Endothelial cell of umbilical vein (primary cell): Measurements from ENCODE around the gene HVCN1. TPM values are rescaled to one million over a fixed set of nuclear protein-coding genes. Genes with fewer than 3 reads are reported as not detected.
A peak's percentile ranks its signal among the peaks of the same experiment; 100 is the strongest.

Source experiments
- BruUV-seq: library from RNA; stranded (reverse); fragments of 400-500 nt; replicated peaks from 2 replicates; lab custom pipeline; 2021; lab: Mats Ljungman, UMichigan
- CTCF ChIA-PET: fragments of 300-600, 350-600 bp; sonication (Branson Sonifier 250); formaldehyde crosslinking; loops from one replicate; lab custom pipeline; 2021; ENCODE audit warnings: antibody characterized with exemption, inconsistent platforms; lab: Charles Lee
- POLR2A ChIA-PET: fragments of 300-600, 350-600 bp; sonication (Branson Sonifier 250); formaldehyde crosslinking; loops from one replicate; lab custom pipeline; 2021; ENCODE audit warnings: antibody characterized with exemption, inconsistent platforms; lab: Charles Lee
- DNase-seq: peaks from one replicate; pipeline ENCODE4 v3.0.0-alpha.2; 2011; ENCODE audit warnings: low read depth, low spot score
- FAIRE-seq: peaks from 2 replicates; lab custom pipeline; 2011; peaks lifted over from hg19 to GRCh38; lab: Jason Lieb, UNC
- H2AFZ ChIP-seq: 2 replicates; pipeline ENCODE4 v1.6.0; 2012; ENCODE audit warnings: low read depth, low read length, control low read depth, inconsistent platforms
- H3K27ac ChIP-seq: 2 replicates; pipeline ENCODE4 v1.5.1; 2011; ENCODE audit warnings: low read depth, mild to moderate bottlenecking, control low read depth, low read length, moderate library complexity; ENCODE audit not compliant: insufficient read depth
- H3K27me3 ChIP-seq, 2 experiments: 2 replicates each; pipeline versions ENCODE4 v1.6.0 to v1.6.1; 2011; ENCODE audit warnings: low read length in 2 of 2, mixed read lengths in 1 of 2; ENCODE audit not compliant: control insufficient read depth in 2 of 2, insufficient read depth in 2 of 2
- H3K36me3 ChIP-seq, 2 experiments: 2 replicates in 1 of 2; 3 replicates in 1 of 2; pipeline ENCODE4 v1.5.1; 2011; ENCODE audit warnings: low read length in 2 of 2, mild to moderate bottlenecking in 1 of 2, moderate library complexity in 1 of 2; ENCODE audit not compliant: control insufficient read depth in 2 of 2, insufficient read depth in 2 of 2; ENCODE audit errors: extremely low read depth in 1 of 2
- H3K4me1 ChIP-seq: 3 replicates; pipeline ENCODE4 v1.5.1; 2011; ENCODE audit warnings: mild to moderate bottlenecking, low read length; ENCODE audit not compliant: control insufficient read depth, insufficient read depth; ENCODE audit errors: extremely low read depth
- H3K4me2 ChIP-seq: 2 replicates; pipeline ENCODE4 v1.6.1; 2011; ENCODE audit warnings: low read length, control low read depth, mixed read lengths; ENCODE audit not compliant: insufficient read depth
- H3K4me3 ChIP-seq, 3 experiments: fragments of 200-600 bp in 1 of 3; sonication (generic), shearing (Covaris generic) in 1 of 3; replicated peaks in 1 of 3; 2 replicates each; pipeline ENCODE4 v1.5.1; 2011 to 2016; ENCODE audit warnings: control low read depth in 3 of 3, low read length in 3 of 3, mild to moderate bottlenecking in 2 of 3, inconsistent platforms in 1 of 3, low read depth in 1 of 3, moderate library complexity in 1 of 3; ENCODE audit not compliant: insufficient read depth in 1 of 3
- H3K79me2 ChIP-seq: 2 replicates; pipeline ENCODE4 v1.6.0; 2012; ENCODE audit warnings: low read length, inconsistent platforms; ENCODE audit not compliant: control insufficient read depth, insufficient read depth
- H3K9ac ChIP-seq: replicated peaks from 2 replicates; pipeline ENCODE3; 2011; ENCODE audit warnings: low read length, control low read depth; ENCODE audit not compliant: insufficient read depth; ENCODE audit errors: extremely low read depth
- H3K9me1 ChIP-seq: replicated peaks from 3 replicates; pipeline ENCODE4 v1.6.0; 2011; ENCODE audit warnings: mild to moderate bottlenecking, low read length; ENCODE audit not compliant: control insufficient read depth, insufficient read depth; ENCODE audit errors: extremely low read depth
- H3K9me3 ChIP-seq: replicated peaks from 2 replicates; pipeline ENCODE4 v1.5.1; 2012; ENCODE audit warnings: low read length, inconsistent platforms; ENCODE audit not compliant: control insufficient read depth, insufficient read depth
- H4K20me1 ChIP-seq: replicated peaks from 2 replicates; pipeline ENCODE3; 2011; ENCODE audit warnings: mild to moderate bottlenecking, low read length; ENCODE audit not compliant: control insufficient read depth, insufficient read depth; ENCODE audit errors: extremely low read depth
- EZH2 ChIP-seq: IDR thresholded peaks from 2 replicates; pipeline ENCODE4 v1.6.1; 2012; ENCODE audit warnings: borderline replicate concordance, low read depth, mild to moderate bottlenecking, moderate library complexity, low read length, inconsistent platforms; ENCODE audit not compliant: severe bottlenecking
- FOS ChIP-seq: IDR thresholded peaks from 2 replicates; pipeline ENCODE4 v1.6.1; 2011; ENCODE audit warnings: mild to moderate bottlenecking, low read length, moderate library complexity, borderline replicate concordance; ENCODE audit not compliant: insufficient read depth
- JUN ChIP-seq: IDR thresholded peaks from 2 replicates; pipeline ENCODE4 v1.6.1; 2011; ENCODE audit warnings: borderline replicate concordance, low read depth; ENCODE audit not compliant: insufficient read length, insufficient read depth
- MYC ChIP-seq: IDR thresholded peaks from one replicate; pipeline ENCODE4 v1.6.1; 2011; ENCODE audit warnings: mild to moderate bottlenecking, low read depth, low read length
- POLR2A ChIP-seq: IDR thresholded peaks from 2 replicates; pipeline ENCODE4 v1.6.1; 2012; ENCODE audit warnings: low read depth, mild to moderate bottlenecking, control low read depth, low read length
- POLR2AphosphoS5 ChIP-seq: IDR thresholded peaks from 2 replicates; pipeline ENCODE4 v1.6.1; 2012; ENCODE audit warnings: low read depth, mild to moderate bottlenecking, control low read depth, low read length, moderate library complexity; ENCODE audit not compliant: insufficient read depth
- dilution Hi-C: fragments of 300-500 bp; cut with MboI; formaldehyde crosslinking; loops from one replicate; pipeline ENCODE4 v1.15.0; 2019; ENCODE audit warnings: low sequenced_read_pairs; ENCODE audit not compliant: extremely low pct_ligation_motif_present
- intact Hi-C: fragments of 100-400 bp; cut with micrococcal nuclease; formaldehyde crosslinking; loops from one replicate; pipeline ENCODE4 v1.10.0; 2022
- polyA plus RNA-seq, 4 experiments: library from polyadenylated mRNA; depleted of rRNA in 3 of 4; stranded (reverse) in 3 of 4; unstranded in 1 of 4; fragments of >200 nt; gene quantifications; 2 replicates each; pipeline versions ENCODE4 v1.2.1 to v1.2.3, GENCODE V29; 2011 to 2012; ENCODE audit warnings: missing spikeins in 1 of 4
- total RNA-seq: library from RNA; stranded (reverse); gene quantifications from 2 replicates; pipeline ENCODE4 v1.2.3, GENCODE V29; 2021
- TF ChIP-seq, protein P1 (sequence below), 2 donors: IDR thresholded peaks; 1 replicate in 1 of 2; 2 replicates in 1 of 2; pipeline ENCODE4 v1.5.1; 2011; ENCODE audit warnings: low read length in 2 of 2, mild to moderate bottlenecking in 2 of 2, moderate library complexity in 2 of 2, control low read depth in 1 of 2, inconsistent platforms in 1 of 2, low read depth in 1 of 2; ENCODE audit not compliant: insufficient read depth in 1 of 2; ENCODE audit errors: extremely low read depth in 1 of 2
- TF ChIP-seq, protein P2 (sequence below): IDR thresholded peaks from 2 replicates; pipeline ENCODE4 v1.6.1; 2011; ENCODE audit not compliant: insufficient read depth, insufficient read length

The HVCN1 gene
- total and polyA plus RNA-seq, 2 donors (not counting 3 experiments of a cell fraction or from before 2014, with no cell fraction given), result 3.7 to 8.4 TPM

DNA sequence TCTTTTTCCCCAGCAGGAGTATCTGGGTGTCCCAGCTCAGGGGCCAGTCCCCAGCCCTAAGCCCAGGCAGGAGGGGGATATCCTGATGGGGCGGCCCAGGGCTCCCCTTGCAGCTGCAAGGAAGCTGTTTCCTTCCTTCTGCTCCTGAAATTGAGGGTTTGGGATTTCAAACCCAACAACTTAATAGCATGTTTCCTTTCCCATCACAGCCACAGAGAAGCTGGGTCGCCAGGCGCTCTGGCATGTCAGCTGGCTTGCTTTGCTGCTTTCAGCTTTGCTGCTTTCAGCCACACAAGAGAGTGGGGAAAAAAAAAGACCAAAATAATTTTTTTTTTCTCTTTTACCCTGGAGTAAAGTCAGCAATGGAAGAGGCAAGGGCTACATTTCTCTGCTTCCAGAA is 30.0 kb downstream of the HVCN1 start:
- intact Hi-C loops (no loop called here), dilution Hi-C loops (no loop called here)
- Histone ChIP-seq H3K79me2 (no peaks in the 10 kb centered on the region), H3K9me1 (no peaks in the 10 kb centered on the region), H3K27me3 (no peaks in the 10 kb centered on the region), H2AFZ (no peak overlapping the region), H3K9me3 (no peaks in the 10 kb centered on the region), H3K36me3 (no peaks in the 10 kb centered on the region), H3K4me2 (no peak overlapping the region), H4K20me1 (no peaks in the 10 kb centered on the region), H3K27ac (no peak overlapping the region), H3K4me3 (no peak overlapping the region), H3K9ac (no peak overlapping the region), H3K4me1 (no peaks in the 10 kb centered on the region)
- TF ChIP-seq FOS, result no peak
- no peak for TF ChIP-seq POLR2A
- no peak for TF ChIP-seq MYC
- TF ChIP-seq, protein P1, sequence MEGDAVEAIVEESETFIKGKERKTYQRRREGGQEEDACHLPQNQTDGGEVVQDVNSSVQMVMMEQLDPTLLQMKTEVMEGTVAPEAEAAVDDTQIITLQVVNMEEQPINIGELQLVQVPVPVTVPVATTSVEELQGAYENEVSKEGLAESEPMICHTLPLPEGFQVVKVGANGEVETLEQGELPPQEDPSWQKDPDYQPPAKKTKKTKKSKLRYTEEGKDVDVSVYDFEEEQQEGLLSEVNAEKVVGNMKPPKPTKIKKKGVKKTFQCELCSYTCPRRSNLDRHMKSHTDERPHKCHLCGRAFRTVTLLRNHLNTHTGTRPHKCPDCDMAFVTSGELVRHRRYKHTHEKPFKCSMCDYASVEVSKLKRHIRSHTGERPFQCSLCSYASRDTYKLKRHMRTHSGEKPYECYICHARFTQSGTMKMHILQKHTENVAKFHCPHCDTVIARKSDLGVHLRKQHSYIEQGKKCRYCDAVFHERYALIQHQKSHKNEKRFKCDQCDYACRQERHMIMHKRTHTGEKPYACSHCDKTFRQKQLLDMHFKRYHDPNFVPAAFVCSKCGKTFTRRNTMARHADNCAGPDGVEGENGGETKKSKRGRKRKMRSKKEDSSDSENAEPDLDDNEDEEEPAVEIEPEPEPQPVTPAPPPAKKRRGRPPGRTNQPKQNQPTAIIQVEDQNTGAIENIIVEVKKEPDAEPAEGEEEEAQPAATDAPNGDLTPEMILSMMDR (IDR thresholded peaks at IDR 0.05; ENCODE audit: extremely low read depth in 1 of 2, insufficient read depth in 1 of 2, low read depth in 1 of 2, low read length in 2 of 2), result no peak
- TF ChIP-seq EZH2, result no peak
- TF ChIP-seq POLR2AphosphoS5, result no peak
- TF ChIP-seq JUN, result no peak
- TF ChIP-seq, protein P2, sequence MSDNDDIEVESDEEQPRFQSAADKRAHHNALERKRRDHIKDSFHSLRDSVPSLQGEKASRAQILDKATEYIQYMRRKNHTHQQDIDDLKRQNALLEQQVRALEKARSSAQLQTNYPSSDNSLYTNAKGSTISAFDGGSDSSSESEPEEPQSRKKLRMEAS, result no peak
- FAIRE-seq (no peak), DNase-seq (peak; percentile 10)
- no TSS peak for BruUV-seq
- ChIA-PET CTCF (no interaction called here), POLR2A (no interaction called here)
